ENCODE data around the gene CLRN1.

The CLRN1 gene

GRCh38 chr3:150890295-150890694, 82.2 kb downstream of the CLRN1 start:
- H3K27me3 ChIP-seq (ENCODE audit: insufficient read depth, low read depth, severe bottlenecking) = peaks cover 78% of the 10 kb centered on the region
- no peaks in the 10 kb centered on the region for H3K36me3 ChIP-seq
- no peak for DNase-seq
- no peak overlapping the region for H3K27ac ChIP-seq
- H3K4me3 ChIP-seq (ENCODE audit: low read depth, low read length) = no peak overlapping the region
- TF ChIP-seq, protein P1, sequence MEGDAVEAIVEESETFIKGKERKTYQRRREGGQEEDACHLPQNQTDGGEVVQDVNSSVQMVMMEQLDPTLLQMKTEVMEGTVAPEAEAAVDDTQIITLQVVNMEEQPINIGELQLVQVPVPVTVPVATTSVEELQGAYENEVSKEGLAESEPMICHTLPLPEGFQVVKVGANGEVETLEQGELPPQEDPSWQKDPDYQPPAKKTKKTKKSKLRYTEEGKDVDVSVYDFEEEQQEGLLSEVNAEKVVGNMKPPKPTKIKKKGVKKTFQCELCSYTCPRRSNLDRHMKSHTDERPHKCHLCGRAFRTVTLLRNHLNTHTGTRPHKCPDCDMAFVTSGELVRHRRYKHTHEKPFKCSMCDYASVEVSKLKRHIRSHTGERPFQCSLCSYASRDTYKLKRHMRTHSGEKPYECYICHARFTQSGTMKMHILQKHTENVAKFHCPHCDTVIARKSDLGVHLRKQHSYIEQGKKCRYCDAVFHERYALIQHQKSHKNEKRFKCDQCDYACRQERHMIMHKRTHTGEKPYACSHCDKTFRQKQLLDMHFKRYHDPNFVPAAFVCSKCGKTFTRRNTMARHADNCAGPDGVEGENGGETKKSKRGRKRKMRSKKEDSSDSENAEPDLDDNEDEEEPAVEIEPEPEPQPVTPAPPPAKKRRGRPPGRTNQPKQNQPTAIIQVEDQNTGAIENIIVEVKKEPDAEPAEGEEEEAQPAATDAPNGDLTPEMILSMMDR (IDR thresholded peaks at IDR 0.05; ENCODE audit: low read depth, low read length) = no peak
- H3K9me3 ChIP-seq (ENCODE audit: severe bottlenecking) = peaks cover 3% of the 10 kb centered on the region

GRCh38 chr3:150889106-150889505, 83.4 kb downstream of the CLRN1 start:
- no peak for DNase-seq
- H3K9me3 ChIP-seq (ENCODE audit: severe bottlenecking) = peaks cover 3% of the 10 kb centered on the region
- H3K36me3 ChIP-seq = no peaks in the 10 kb centered on the region
- TF ChIP-seq, protein P1 (IDR thresholded peaks at IDR 0.05; ENCODE audit: low read depth, low read length) = no peak
- no peak overlapping the region for H3K4me3 ChIP-seq (ENCODE audit: low read depth, low read length)
- no peak overlapping the region for H3K27ac ChIP-seq
- H3K27me3 ChIP-seq (ENCODE audit: insufficient read depth, low read depth, severe bottlenecking) = peaks cover 69% of the 10 kb centered on the region

DNA sequence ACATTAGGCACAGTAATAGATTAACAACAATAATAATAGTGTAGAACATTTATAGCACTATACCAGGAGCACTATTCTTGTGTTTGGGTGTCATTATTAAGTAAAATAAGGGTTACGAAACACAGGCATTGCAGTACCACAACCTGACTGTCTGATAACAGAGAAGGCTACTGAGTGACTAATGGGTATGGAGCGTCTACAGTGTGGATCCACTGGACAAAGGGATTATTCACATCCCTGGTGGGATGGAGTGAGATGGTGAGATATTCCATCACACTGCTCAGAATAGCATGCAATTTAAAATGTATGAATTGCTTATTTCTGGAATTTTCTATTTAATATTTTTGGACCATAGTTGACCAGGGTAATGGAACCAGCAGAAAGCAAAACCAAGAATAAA, 85.5 kb downstream of the CLRN1 start:
- Histone ChIP-seq H3K4me3 (ENCODE audit: low read depth, low read length) (no peak overlapping the region), H3K27ac (no peak overlapping the region), H3K36me3 (no peaks in the 10 kb centered on the region), H3K9me3 (ENCODE audit: severe bottlenecking) (peaks cover 3% of the 10 kb centered on the region), H3K27me3 (ENCODE audit: insufficient read depth, low read depth, severe bottlenecking) (peaks cover 60% of the 10 kb centered on the region)
- DNase-seq = no peak
- TF ChIP-seq, protein P1 (IDR thresholded peaks at IDR 0.05; ENCODE audit: low read depth, low read length) = no peak

DNA sequence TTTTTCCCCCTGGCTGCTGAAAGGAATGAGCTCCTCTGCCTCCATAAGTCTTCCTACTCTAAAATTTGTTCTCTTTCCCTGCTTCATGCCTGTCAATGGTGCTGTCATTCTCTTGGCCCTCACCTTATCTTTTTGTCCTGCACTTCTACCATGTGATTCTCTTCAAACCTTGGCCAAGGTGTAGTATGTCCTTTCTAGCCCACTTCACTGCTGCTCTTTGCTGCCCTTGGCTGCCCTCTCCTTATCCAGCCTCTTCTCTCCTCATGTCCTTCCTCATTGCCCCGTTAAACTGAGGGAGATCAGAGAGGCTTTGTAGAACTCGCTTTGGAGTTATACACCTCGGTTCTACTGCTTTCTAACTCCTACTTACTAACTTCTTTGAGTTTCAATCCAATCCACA, 87.0 kb downstream of the CLRN1 start:
- Histone ChIP-seq H3K27ac (no peak overlapping the region), H3K27me3 (ENCODE audit: insufficient read depth, low read depth, severe bottlenecking) (peaks cover 55% of the 10 kb centered on the region), H3K9me3 (ENCODE audit: severe bottlenecking) (peaks cover 3% of the 10 kb centered on the region), H3K36me3 (no peaks in the 10 kb centered on the region), H3K4me3 (ENCODE audit: low read depth, low read length) (no peak overlapping the region)
- no peak for DNase-seq
- TF ChIP-seq, protein P1 (IDR thresholded peaks at IDR 0.05; ENCODE audit: low read depth, low read length) = no peak

DNA sequence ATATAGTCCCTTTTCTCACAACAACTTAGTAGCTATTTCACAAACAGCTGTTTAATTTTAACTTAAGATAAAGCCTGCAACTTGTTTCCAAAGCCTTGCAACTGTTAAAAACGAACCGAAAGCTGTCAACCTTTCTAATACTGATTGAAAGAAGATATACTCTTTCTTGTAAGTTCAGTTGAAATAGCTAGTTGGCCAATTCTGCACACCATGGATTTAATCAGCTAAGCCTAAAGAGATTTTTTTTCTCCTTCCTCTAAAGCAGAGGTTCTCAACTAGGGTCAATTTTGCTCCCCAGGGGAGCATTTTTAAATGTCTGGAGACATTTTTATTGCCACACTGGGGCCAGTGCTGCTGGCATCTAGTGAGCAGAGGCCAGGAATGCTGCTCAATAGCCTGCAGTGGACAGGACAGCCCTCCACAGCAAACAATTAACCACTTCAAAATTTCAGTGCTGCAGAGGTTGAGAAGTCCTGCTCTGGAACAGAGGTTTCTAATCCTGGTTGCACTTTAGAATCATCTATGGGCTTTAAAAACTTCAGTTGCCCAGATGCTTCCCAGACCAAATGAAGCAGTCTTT, 93.4 kb downstream of the CLRN1 start:
- DNase-seq = no peak
- Histone ChIP-seq H3K4me3 (ENCODE audit: low read depth, low read length) (no peak overlapping the region), H3K27me3 (ENCODE audit: insufficient read depth, low read depth, severe bottlenecking) (peaks cover 59% of the 10 kb centered on the region), H3K36me3 (no peaks in the 10 kb centered on the region), H3K9me3 (ENCODE audit: severe bottlenecking) (no peaks in the 10 kb centered on the region), H3K27ac (no peak overlapping the region)
- TF ChIP-seq, protein P1 (IDR thresholded peaks at IDR 0.05; ENCODE audit: low read depth, low read length) = no peak

GRCh38 chr3:150878290-150878689, 94.2 kb downstream of the CLRN1 start:
- TF ChIP-seq, protein P1 (IDR thresholded peaks at IDR 0.05; ENCODE audit: low read depth, low read length) = no peak
- Histone ChIP-seq H3K27me3 (ENCODE audit: insufficient read depth, low read depth, severe bottlenecking) (peaks cover 64% of the 10 kb centered on the region), H3K36me3 (no peaks in the 10 kb centered on the region), H3K27ac (no peak overlapping the region), H3K9me3 (ENCODE audit: severe bottlenecking) (no peaks in the 10 kb centered on the region), H3K4me3 (ENCODE audit: low read depth, low read length) (no peak overlapping the region)
- no peak for DNase-seq
